KMS-11 (cell line): ENCODE measurements around the gene RELL1.

Experiments used
- H2AFZ ChIP-seq: fragments of 200-600 bp; sonication (generic); 2 replicates; pipeline ENCODE4 v1.6.1; 2016; ENCODE audit warnings: antibody characterized with exemption, mixed run types, low read depth
- H3K27ac ChIP-seq: fragments of 200-600 bp; sonication (generic); 2 replicates; pipeline ENCODE4 v1.6.1; 2016; ENCODE audit warnings: mild to moderate bottlenecking, mixed run types
- H3K27me3 ChIP-seq: fragments of 200-600 bp; sonication (generic); 2 replicates; pipeline ENCODE4 v1.6.1; 2017; ENCODE audit warnings: mild to moderate bottlenecking, low read depth, mixed run types, moderate library complexity; ENCODE audit not compliant: insufficient read depth
- H3K36me3 ChIP-seq: fragments of 200-600 bp; sonication (generic); 2 replicates; pipeline ENCODE4 v1.6.1; 2017; ENCODE audit warnings: mild to moderate bottlenecking, mixed run types; ENCODE audit not compliant: insufficient read depth
- H3K4me1 ChIP-seq: fragments of 200-600 bp; sonication (generic); 2 replicates; pipeline ENCODE4 v1.6.1; 2016; ENCODE audit warnings: mild to moderate bottlenecking, low read depth, mixed run types; ENCODE audit not compliant: poor library complexity, severe bottlenecking
- H3K4me2 ChIP-seq: fragments of 200-600 bp; sonication (generic); 2 replicates; pipeline ENCODE4 v1.7.0; 2016; ENCODE audit warnings: mild to moderate bottlenecking, mixed run types
- H3K4me3 ChIP-seq: fragments of 200-600 bp; sonication (generic); IDR thresholded peaks from 2 replicates; pipeline ENCODE4 v1.6.1; 2017; ENCODE audit warnings: low read depth, low read length, mixed read lengths; ENCODE audit not compliant: insufficient read depth
- H3K79me2 ChIP-seq: fragments of 200-600 bp; sonication (generic); 2 replicates; pipeline ENCODE4 v1.6.1; 2016; ENCODE audit warnings: low read depth, mixed run types; ENCODE audit not compliant: insufficient read depth
- H3K9ac ChIP-seq: fragments of 200-600 bp; sonication (generic); 2 replicates; pipeline ENCODE4 v1.6.1; 2016; ENCODE audit warnings: mild to moderate bottlenecking, mixed run types
- H4K20me1 ChIP-seq: fragments of 200-600 bp; sonication (generic); 2 replicates; pipeline ENCODE4 v1.6.1; 2016; ENCODE audit warnings: mild to moderate bottlenecking, mixed run types; ENCODE audit not compliant: insufficient read depth
- TF ChIP-seq, protein P1 (sequence below): fragments of 200-600 bp; sonication (generic); conservative IDR thresholded peaks from 2 replicates; pipeline ENCODE4 v1.6.1; 2017; ENCODE audit warnings: low read depth, mild to moderate bottlenecking, antibody characterized with exemption, low read length, moderate library complexity, mixed read lengths

The RELL1 gene

DNA sequence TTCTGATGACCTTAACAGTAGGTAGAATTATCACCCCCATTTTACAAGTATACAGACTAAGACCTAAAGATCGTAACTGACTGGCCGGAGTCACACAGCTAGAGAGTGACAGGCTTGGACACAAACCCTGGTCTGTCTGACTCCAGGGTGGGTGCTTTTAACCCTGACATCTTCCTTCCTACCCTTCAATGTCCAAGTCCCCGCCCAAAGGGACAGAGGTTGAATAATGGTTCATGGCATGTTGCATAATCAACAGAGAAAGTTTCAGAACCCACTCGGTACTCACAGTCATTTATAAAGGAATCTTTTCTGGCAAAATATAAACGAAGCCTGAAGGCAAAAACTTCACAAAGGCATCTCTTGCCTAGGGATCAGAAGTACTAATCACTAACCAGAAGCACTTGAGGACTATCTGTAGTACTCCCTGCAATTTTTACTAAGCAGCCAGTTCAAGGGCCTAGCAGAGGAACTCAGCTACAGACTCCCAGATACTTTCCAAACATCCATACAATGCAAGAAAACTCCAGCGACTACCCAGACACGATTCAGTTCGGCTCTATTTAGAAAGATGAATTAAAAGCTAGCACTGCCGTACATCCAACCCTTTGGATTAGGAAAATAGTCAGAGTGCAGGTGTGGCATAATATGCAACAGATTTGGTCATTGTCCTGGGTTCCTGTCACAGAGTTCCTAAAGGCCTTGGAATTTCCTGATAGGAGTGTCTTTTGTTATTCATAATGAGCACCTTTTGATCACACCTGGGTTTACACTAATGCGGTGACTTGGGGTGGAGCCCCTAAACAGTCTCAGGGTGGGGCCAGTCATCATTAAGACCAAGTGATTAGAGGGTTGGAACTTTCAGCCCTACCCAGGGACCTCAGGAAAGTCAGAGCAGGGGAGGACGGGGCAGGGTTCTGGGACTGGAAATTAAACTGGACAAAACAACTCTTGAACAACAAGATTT is 44.0 kb downstream of the RELL1 start:
- H4K20me1 ChIP-seq = no peaks in the 10 kb centered on the region
- no peak overlapping the region for H3K27ac ChIP-seq
- no peak overlapping the region for H3K4me2 ChIP-seq

DNA sequence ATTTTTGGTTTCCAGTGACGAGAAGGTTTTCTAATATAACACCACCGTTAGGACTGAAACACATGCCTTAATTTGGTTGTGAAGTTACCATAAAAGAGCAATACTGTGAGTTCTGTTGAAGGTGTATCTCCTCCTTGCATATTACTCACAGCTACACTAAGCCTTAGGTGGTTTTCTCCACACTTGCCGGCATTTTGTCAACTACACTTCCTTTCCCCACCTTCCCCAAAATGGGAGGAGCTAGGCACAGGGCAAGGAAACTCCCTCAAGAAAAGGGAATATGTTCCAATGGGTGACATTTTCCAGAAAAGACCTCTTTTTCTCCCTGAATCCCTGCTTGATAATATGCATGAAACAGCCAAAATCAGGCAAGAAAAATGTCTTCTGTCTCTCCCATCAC is 44.8 kb downstream of the RELL1 start:
- no peak overlapping the region for H2AFZ ChIP-seq
- H3K27ac ChIP-seq = no peak overlapping the region
- no peaks in the 10 kb centered on the region for H3K27me3 ChIP-seq
- H3K4me3 ChIP-seq = no peak overlapping the region
- TF ChIP-seq, protein P1, sequence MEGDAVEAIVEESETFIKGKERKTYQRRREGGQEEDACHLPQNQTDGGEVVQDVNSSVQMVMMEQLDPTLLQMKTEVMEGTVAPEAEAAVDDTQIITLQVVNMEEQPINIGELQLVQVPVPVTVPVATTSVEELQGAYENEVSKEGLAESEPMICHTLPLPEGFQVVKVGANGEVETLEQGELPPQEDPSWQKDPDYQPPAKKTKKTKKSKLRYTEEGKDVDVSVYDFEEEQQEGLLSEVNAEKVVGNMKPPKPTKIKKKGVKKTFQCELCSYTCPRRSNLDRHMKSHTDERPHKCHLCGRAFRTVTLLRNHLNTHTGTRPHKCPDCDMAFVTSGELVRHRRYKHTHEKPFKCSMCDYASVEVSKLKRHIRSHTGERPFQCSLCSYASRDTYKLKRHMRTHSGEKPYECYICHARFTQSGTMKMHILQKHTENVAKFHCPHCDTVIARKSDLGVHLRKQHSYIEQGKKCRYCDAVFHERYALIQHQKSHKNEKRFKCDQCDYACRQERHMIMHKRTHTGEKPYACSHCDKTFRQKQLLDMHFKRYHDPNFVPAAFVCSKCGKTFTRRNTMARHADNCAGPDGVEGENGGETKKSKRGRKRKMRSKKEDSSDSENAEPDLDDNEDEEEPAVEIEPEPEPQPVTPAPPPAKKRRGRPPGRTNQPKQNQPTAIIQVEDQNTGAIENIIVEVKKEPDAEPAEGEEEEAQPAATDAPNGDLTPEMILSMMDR = no peak
- H3K9ac ChIP-seq = no peak overlapping the region
- H4K20me1 ChIP-seq = no peaks in the 10 kb centered on the region
- no peaks in the 10 kb centered on the region for H3K79me2 ChIP-seq
- H3K36me3 ChIP-seq = no peaks in the 10 kb centered on the region
- no peak overlapping the region for H3K4me2 ChIP-seq
- H3K4me1 ChIP-seq = no peaks in the 10 kb centered on the region

More for the DNA sequence above, 44.0 kb downstream of the RELL1 start:
- TF ChIP-seq, protein P1 = no peak
- Histone ChIP-seq H3K36me3 (no peaks in the 10 kb centered on the region), H2AFZ (no peak overlapping the region), H3K9ac (no peak overlapping the region), H3K79me2 (no peaks in the 10 kb centered on the region), H3K27me3 (no peaks in the 10 kb centered on the region), H3K4me1 (no peaks in the 10 kb centered on the region), H3K4me3 (no peak overlapping the region)

DNA sequence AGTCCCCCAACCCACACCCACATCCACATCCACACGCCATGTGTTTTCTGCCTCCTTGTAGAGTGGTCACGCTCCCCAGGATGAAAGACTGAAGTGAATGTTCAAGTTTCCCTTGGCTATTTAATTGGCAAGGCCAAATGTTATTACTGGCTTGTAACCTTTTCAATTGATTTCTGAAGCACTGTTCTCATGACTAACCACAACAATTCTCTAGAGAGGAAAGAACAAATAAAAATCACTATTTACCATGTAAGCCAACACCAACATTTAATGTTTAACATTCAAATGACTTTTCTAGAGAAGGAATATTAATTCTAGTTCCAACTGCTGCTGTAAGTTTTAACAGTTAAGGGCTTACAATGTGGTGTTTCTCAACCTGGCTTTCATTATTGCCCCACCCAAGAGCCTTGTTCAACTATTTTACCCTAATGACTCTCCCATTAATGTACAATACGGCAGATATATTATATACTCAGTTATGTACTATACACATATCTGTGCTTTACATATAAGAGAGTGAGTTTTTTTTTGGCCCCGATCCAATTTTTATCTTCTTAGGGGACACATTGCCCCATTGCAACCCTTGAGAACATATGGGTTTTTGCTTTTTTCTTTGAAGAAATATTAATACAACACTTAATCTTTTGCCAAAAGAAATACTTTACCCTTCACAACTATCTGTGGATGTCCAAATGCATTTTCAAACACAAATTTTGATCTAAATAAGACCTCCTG is 46.5 kb downstream of the RELL1 start:
- no peaks in the 10 kb centered on the region for H3K4me1 ChIP-seq
- no peaks in the 10 kb centered on the region for H3K27me3 ChIP-seq
- H3K27ac ChIP-seq = no peak overlapping the region
- no peaks in the 10 kb centered on the region for H3K36me3 ChIP-seq
- H3K9ac ChIP-seq = no peak overlapping the region
- H3K4me2 ChIP-seq = no peak overlapping the region
- H3K79me2 ChIP-seq = no peaks in the 10 kb centered on the region
- no peak overlapping the region for H3K4me3 ChIP-seq
- H2AFZ ChIP-seq = no peak overlapping the region
- no peaks in the 10 kb centered on the region for H4K20me1 ChIP-seq
- TF ChIP-seq, protein P1 = no peak

DNA sequence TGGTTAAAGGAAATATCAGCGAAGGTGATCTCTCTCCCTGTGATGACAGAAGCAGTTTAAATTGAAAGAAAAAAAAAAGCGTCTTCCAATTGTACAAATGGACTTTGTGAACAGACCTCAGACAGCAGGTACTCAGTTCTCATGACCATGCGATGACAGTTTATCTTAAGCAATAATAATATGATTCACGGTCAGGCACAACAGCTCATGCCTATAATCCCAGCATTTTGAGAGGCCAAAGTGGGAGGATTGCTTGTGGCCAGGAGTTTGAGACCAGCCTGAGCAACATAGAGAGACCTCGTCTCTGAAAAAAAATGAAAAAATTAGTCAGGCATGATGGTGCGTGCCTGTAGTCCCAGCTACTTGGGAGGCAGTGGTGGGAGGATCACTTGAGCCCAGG is 51.0 kb downstream of the RELL1 start:
- H3K27me3 ChIP-seq = no peaks in the 10 kb centered on the region
- H3K27ac ChIP-seq = no peak overlapping the region
- H3K79me2 ChIP-seq = no peaks in the 10 kb centered on the region
- H3K4me1 ChIP-seq = no peaks in the 10 kb centered on the region
- no peak overlapping the region for H3K4me2 ChIP-seq
- H2AFZ ChIP-seq = no peak overlapping the region
- TF ChIP-seq, protein P1 = no peak
- no peaks in the 10 kb centered on the region for H4K20me1 ChIP-seq
- no peak overlapping the region for H3K9ac ChIP-seq
- no peaks in the 10 kb centered on the region for H3K36me3 ChIP-seq
- H3K4me3 ChIP-seq = no peak overlapping the region
